ENCODE data around the gene NFKBIL1.

NFKBIL1 gene

DNA sequence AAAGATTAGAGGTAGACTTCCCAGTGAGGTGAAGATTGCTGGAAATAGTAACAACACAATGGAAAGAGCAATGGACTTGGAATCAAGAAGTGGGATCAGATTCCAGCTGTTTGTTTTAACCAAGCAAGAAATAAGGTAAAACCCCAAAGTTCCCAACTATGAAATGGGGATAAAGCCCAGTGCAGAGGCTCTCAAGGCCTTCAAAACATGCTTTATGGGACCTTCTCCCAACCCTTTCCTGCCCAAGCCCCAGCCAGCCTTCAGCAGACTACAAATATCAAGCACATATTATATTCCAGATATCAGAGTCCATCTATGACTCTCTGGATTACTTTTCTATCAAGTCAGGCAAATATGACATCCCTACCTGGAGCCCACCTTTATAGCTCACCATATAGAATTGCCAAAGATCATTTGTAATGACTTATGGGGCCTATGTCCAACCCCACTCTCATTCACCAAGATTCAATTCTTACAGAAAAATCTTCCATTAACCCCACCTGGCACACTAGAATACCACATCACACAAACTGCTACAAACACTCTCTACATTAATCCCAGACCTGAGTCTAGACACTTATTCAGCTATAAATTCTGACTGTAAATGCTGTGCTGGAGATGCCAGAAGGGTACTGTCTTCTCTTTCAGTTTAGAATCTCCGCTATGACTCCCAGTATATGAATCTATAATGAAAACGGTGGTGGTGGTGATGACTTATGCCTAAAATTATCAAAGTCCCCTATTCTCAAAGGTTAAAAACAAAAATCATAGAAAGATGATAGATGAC lies 11.7 kb upstream of the NFKBIL1 start:
- no peak for DNase-seq

DNA sequence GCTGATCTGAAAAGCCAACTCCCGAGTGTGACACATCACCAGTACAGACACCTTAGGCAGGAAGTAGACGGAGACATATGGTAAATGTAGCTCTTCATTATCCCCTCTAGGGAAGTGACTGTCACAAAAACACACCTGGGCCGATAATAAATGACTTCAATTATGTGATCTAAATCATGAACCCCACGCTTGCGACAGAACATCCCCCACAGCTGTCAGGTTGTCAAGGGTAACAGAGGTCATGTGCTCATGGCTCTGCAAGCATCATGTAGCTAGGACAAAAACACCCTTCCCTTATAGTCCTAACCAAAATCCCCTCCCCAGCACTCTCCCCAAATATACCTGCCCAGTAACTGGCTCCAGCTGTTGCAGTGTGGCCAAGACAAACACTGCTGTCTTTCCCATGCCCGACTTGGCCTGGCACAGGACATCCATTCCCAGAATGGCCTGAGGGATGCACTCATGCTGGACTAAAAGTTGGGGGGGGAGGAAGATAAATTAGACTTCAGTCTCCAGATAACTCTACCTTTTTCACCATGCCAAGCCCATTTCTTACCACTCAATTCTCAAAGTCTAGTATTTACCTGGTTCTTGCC lies 8.5 kb upstream of the NFKBIL1 start:
- peak; percentile 44 for DNase-seq

DNA sequence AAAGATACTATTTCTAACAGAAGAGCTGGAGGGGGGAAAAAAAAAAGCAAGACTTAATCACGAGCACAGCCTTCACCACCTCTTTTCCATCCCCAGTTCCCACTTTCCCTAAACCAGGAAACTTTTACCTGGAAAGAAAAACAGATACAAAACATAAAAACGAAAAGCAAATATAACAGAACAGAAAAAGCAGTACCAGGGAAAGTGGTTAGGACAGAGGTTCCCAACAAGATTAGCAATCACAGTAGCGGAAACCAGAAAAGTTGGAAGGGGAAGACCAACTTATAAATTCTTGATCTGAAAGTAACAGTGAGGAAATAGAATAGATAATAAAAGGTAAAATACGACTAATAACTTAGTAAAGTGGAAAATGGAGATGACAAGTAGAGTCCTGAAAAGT lies 6.8 kb upstream of the NFKBIL1 start:
- no peak for DNase-seq

DNA sequence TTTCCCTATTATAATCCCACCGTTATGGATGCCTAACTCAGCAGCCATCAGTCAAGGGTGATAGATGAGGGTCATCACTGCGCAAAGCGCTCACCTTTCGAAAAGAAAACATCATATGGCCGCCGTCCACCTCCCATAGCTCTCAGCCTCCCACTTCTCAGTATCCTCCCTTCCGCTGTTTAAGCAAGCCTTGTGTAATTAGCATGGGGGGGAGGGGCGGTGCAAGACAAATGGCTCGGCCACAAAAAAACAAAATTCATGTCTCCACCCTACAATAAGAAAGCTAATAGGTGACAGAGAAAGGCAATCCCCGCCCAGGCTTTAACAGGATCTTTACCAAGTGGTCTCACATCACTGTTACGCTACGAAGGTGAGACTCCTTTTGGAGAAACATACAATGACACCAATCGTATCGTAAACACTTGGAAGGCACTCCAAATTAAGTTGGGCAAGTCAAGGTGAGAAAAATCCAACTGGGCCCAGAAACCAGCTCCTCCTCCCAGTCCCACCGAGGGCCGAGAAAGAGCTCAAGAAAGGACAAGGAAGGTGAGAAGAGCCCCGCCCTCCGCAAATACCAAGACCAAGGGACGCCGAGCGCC lies 6.2 kb upstream of the NFKBIL1 start:
- DNase-seq = peak; percentile 85

DNA sequence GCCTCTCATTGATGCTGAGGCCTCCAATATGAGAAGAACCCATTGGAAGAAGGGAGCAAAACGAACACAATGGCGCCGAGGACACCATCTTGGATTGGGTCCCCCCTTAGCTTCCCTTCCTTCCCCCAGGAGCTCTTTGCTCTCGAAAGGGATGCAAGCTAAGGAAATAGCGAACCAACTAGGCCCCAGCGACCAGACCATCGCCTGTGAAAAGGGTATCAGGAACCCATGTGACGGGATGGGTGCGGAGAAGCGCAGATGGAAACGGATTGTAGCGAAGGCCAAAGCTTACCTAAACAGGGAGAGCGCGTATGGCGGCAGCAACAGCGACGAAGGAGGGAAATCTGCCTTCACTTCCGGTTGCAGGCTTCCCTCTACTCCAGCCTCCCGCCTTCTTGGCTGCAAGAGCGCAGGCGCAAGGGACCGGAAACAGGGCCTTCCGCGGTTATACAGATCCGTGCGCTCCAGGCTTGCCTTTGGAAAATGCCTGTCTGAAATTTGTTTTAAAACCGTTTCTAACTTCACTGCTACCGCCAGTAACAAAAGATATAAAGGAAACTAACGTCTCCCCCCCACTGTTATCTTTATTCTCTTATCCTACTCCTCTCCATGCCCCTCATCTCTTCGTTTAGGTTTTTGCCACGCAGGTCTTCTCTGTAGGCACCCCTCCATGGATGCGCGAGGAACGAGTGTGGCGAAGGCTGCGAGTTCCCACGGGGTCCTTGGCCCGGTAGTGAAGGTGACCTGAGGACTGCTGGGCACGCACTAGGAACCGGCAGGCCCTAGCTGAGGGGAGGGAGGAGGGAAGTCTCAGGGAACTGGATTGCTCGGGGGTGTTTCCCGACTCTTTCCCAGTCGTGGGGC lies 5.5 kb upstream of the NFKBIL1 start, which contains the start of gene DDX39B:
Gene DDX39B, minus strand, starts transcription at position 346 of the 864 bp plus-strand sequence. CDS start 1,471 bp downstream, outside the sequence.
- peak; percentile 96 for DNase-seq

DNA sequence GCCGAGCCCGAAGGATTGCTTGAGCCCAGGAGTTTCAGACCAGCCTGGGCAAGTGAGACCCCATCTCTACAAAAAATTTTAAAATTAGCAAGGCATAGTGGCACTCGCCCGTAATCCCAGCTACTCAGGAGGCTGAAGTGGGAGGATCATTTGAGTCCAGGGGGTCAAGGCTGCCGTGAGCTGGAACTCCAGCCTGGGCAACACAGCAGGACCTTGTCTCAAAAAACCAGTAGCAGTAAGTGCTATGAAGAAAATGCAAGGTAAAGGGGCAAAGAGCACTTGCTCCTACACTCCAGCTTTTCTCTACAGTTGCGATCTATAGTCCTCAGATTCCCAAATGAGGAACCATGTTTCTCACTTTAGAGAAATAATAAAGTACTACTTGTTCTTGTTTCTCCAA lies 3.8 kb upstream of the NFKBIL1 start:
- DNase-seq = no peak

DNA sequence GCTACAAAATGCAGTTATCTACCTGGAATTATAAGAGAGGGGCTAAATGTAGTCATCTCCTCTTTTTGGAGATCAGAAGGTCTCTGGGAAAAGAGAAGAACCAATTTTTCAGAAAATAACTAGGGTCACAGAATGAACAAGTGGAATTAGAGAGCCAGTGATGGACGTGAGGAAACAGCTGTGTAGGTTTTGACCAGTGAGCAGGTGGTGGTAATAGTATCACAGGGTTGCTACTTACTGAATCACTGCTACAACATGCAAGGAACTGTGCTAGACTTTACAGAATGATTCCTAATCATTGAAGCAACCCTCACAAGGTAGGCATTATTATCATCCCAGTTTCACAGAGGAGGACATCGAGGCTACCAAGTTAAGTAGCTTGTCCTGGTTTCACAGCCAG lies 2.7 kb upstream of the NFKBIL1 start:
- no peak for DNase-seq

DNA sequence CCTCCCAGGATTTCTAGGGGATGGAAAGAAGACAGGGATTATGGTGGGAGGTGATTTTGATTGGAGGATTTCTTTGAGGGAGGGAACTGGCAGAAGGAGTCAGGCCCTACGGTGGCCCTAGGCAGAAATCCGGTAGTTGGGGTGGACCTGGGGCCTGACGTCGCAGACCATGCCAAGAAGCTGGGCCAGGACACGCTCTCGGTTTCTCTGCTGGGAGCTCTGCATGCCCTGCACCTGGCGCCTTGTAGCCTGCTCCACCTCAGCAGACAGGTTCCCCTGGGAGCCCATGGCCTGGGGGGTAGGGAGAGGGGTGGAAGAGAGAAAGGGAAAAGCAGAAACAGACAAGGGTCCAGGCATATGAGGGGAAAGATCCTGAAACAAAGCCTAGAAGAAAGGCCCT lies 2.1 kb upstream of the NFKBIL1 start:
- no peak for DNase-seq

DNA sequence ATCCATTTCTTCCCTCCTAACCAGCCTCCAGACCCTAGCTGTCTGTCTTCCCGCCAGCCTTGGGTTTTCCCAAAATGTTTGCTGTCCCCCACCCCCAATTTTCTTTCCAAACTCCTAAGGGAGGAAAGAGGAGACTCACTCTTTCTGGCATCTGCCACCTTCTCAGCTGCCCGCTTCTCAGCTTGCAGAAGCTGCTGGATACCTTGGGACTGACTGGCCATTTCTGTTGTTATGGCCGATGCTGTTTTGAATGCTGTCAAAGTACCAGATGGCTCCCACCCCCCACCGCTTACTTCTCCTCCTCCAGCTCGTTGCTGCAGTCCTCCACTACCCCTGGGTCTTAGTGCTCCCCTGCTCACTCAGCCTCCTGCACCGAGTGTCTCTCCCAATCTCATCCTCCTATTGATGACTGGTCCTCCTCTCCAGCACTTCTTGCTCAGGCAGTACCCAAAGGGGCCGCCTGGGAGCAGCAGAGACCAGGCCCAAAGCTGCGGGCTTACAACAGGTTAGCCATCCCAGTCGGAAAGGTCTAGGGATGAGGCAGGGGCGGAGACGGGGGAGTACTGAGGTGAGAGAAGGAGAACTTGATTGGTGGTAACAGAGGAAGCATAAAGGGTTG lies 960 bp upstream of the NFKBIL1 start, which contains the start of gene ATP6V1G2:
Gene ATP6V1G2, minus strand, starts transcription at position 270 of the 619 bp plus-strand sequence. Its CDS starts 49 bp downstream, at position 221.
- DNase-seq = peak; percentile 89

DNA sequence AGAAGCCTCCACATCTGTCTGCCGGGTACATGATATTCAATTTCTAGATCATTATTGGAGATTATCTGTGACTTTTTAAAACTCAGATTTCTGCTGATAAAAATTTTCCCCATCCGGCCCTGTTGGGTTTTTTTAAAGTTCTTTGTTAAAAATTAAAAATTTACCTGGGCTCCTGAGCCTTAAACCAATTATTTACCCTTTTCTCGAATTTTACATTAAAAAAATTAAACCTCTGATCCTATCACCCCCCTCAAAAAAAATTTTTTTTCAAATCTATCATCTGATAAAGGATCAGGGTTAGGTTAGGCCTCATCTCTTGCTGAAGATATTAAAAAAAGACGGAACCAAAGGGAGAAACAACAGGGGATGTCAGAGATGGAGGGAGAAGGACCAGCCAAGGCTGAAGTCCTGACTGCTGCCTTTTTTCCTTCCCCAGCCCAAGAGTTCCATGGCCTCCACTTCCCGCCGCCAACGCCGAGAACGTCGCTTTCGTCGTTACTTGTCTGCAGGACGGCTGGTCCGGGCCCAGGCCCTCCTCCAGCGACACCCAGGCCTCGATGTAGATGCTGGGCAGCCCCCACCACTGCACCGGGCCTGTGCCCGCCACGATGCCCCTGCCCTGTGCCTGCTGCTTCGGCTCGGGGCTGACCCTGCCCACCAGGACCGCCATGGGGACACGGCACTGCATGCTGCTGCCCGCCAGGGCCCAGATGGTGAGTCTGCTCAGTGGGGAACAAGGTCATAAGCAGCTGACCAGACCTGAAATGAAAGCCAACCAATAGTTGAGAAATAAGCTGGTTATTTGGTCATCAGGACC lies 527 bp downstream of the NFKBIL1 start:
- no peak for DNase-seq

DNA sequence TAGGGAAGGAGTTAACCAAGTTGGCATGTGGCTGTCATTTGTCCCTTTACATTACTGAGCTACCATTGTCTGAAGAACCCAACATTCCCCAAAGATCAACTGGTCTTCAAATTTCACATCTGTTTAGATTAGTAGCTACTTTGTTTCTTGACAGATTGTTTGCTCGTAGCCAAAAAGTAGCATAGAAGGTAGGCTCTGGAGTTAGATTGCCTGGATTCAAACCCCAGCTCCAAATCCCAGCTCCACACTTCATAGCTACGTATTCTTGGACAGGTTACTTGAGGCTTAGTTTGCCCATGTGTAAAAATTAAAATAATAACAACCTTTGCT lies 1.1 kb downstream of the NFKBIL1 start:
- DNase-seq = no peak

DNA sequence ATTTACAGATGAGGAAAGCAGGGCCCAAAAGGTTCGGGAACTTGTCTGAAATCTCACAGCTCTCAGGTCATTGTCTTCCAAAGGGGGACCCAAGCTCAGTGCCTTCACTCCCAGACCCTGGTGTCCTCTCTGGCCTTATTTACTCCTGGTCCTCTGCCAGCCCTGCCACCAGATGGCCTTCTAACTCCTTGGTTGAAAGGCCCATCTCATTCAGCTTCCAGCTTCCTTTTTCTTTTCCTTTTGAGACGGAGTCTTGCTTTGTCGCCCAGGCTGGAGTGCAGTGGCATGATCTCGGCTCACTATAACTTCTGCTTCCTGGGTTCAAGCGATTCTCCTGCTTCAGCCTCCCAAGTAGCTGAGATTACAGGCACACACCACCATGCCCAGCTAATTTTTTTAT lies 4.0 kb downstream of the NFKBIL1 start:
- DNase-seq = peak; percentile 79

DNA sequence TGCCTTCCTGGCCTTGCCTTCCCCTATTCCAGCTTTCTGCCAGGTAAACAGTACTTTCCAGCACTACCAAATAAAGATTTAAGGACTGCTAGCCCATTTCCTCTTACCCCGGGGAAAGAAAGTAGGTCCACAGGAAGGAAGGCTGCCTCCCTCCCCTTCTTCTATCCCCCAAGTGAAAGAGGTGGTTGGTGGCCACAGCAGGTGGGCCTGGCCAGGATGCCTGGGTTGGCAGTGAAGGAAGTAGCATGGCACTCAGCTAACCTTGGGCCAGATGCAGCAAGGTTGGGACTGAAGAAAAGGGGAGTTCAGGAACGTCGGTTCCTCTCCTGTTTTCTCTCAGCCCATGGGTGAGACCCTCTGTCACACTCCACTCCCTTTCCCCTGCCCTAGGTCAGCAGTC lies 8.9 kb downstream of the NFKBIL1 start:
- no peak for DNase-seq

DNA sequence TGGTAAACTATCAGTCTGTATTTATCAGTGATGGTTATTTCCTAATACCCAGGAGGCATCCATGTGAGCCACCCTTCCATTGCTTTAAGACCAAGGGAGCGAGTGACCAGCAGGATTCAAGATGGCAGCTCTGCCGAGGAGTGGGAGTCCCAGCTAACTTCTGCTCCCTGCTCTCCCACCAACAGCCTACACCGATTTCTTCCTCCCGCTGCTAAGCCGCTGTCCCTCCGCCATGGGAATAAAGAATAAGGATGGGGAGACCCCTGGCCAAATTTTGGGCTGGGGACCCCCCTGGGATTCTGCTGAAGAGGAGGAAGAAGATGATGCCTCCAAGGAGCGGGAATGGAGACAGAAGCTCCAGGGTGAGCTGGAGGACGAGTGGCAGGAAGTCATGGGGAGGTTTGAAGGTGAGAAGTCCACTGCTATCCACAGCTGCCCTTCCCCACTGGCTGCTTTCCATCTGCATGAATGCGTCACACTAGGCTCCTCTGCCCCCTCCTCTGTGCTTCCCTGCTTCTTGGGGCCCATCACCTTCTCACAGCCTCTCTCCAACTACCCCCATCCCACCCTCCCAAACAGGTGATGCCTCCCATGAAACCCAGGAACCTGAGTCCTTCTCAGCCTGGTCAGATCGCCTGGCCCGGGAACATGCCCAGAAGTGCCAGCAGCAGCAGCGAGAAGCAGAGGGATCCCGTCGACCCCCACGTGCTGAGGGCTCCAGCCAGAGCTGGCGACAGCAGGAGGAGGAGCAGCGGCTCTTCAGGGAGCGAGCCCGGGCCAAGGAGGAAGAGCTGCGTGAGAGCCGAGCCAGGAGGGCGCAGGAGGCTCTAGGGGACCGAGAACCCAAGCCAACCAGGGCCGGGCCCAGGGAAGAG lies 10.3 kb downstream of the NFKBIL1 start:
- no peak for DNase-seq

DNA sequence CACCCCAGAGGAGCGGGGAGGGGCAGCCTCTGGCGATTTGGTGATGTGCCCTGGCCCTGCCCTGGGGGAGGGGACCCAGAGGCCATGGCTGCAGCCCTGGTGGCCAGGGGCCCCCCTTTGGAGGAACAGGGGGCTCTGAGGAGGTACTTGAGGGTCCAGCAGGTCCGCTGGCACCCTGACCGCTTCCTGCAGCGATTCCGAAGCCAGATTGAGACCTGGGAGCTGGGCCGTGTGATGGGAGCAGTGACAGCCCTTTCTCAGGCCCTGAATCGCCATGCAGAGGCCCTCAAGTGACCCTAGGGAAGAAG lies 10.9 kb downstream of the NFKBIL1 start:
- no peak for DNase-seq

DNA sequence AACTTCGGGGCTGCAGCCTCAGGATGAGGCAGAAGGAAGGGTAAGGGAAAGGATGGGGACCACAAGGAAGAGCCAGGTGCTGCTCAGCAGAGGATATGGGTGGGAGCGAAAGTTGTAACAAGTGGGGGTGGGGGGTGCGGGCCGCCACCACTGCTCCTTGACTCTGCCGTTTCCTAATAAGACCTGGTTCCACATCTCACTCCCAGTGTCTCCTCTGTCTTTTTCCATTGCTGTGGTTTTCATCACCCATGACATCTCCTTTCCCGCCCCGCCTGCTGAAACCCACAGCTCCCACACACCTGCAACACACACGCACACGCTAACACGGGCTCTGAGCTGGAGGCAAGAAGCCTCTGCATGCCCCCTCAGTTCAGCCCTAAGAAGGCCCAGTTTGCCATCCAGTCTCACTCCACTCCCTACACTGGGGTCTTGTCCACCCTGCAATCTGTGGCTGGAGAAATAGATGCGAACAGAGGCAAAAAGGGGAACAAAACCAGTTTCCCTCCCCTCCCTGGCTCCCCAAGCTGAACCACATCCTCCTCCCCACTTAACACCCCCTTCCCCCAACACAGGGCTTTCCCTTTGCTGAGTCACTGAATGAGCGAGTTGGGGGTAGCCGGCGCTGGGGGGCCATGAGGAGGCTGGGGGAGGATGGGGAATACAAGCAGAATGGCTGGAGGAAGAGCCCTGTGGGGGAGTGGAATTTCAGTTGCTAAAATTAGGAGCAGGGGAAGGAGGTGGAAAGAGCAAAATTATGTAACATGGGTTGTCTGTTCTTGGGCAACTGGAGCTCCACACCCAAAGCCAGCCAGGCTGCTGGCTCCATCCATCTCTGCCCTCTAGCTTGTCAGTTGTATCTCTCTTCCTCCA lies 11.5 kb downstream of the NFKBIL1 start:
- peak; percentile 72 for DNase-seq

DNA sequence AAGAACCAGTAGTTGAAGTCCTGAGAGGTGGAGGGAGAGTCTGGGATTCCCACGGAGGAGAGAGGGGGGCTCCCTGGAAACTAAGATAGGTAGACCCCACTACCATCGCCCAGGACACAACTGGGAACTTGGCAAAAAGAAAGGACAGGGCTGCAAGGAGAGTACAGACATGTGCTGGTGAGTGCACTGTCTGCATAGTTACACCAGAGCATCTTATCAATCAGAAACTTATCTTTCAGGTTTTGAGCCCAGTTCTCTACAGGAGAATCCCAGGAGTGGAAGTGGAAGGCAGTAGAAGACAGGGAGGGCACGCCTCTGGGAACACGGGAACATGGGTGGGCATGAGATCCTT lies 12.2 kb downstream of the NFKBIL1 start:
- no peak for DNase-seq

DNA sequence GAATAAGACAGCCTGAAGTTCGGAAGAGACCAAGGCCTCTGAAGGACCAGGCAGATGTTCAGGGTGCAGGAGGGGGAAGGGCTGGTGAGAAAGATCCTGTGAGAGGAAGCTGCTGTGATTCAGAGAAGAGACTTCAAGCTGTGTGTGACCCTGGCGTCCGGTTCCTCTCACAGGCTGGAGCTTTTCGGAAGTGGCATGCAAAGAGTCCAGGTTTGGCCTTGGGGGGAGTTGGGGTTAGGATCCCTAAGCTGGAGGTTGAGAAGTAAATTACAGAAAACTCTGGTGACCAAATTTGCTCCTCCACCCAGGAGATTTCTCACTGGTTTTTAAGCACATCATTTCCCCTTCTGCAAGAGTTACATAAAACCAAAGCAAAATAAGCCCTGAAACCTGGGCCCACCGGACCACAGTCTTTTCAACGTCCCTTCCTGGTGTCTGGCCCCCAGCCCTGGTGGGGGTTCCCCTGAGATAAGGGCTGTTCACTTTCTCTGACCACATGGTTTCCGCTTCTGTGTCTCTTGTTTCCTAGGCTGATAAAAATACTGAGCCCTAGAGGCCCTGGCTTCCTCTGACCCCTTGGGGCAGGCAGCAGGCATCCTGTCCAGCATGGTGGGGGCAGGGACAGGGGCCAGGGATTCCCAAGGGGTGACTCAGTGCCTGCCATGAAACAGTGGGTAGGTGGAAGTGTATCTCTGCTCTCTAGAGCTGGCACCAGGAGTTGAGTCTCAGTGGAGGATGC lies 12.7 kb downstream of the NFKBIL1 start:
- DNase-seq = peak; percentile 66

DNA sequence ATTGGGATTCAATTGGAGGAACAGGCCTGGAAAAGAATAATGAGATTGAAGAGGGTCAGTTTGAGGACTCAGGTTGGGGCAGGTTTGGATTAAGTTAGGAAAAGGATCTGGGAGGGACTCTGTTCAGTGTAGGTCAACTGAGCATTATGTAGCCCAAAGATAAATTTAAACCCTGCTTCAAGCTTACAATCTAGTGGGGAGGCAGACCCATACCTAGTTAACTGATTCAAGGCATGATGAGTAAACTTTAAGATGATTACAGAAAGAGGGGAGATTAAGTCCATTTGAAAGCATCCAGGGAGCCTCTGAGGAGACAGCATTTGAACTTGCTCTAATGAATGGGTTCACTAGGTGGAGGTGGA lies 13.3 kb downstream of the NFKBIL1 start:
- no peak for DNase-seq
